Prostate gland (tissue), 2 donors: Measurements from ENCODE around the gene RPS28. TPM values are rescaled to one million over a fixed set of nuclear protein-coding genes. Genes with fewer than 3 reads are reported as not detected.

Source experiments
- DNase-seq: peaks from one replicate; pipeline ENCODE4 v3.0.0-alpha.2; 2019; ENCODE audit warnings: low spot score
- H3K27ac ChIP-seq, 2 donors: fragments of 200-600 bp; sonication (generic); 2 replicates each; pipeline ENCODE4 v1.5.1; 2017 to 2019
- H3K27me3 ChIP-seq: fragments of 200-600 bp; sonication (generic); replicated peaks from 2 replicates; pipeline ENCODE4 v1.5.1; 2019; ENCODE audit not compliant: insufficient read depth
- H3K36me3 ChIP-seq, 2 donors: fragments of 200-600 bp; sonication (generic); 1 replicate in 1 of 2; 2 replicates in 1 of 2; pipeline versions ENCODE4 v1.5.1 to v1.8.1; 2017 to 2019
- H3K4me1 ChIP-seq: fragments of 200-600 bp; sonication (generic); replicated peaks from 2 replicates; pipeline ENCODE4 v1.5.1; 2019
- H3K4me3 ChIP-seq, 2 donors: fragments of 200-600 bp; sonication (generic); 2 replicates each; pipeline ENCODE4 v1.5.1; 2017 to 2019
- H3K9me3 ChIP-seq: fragments of 200-600 bp; sonication (generic); 2 replicates; pipeline ENCODE4 v1.5.1; 2017
- CTCF ChIP-seq, 4 experiments: fragments of 200-600 bp in 2 of 4; fragments of 450-650 bp in 2 of 4; sonication (generic) in 2 of 4; IDR thresholded peaks; 1 replicate in 3 of 4; 2 replicates in 1 of 4; pipeline ENCODE4 v1.5.1; 2016 to 2019; ENCODE audit warnings: antibody characterized with exemption in 4 of 4, mild to moderate bottlenecking in 2 of 4, moderate library complexity in 2 of 4
- POLR2A ChIP-seq: fragments of 450-650 bp; IDR thresholded peaks from one replicate; pipeline ENCODE4 v1.6.1; 2016; ENCODE audit warnings: antibody characterized with exemption, mild to moderate bottlenecking
- POLR2AphosphoS5 ChIP-seq: sonication (generic); formaldehyde crosslinking; IDR thresholded peaks from one replicate; pipeline ENCODE4 v1.6.1; 2017; ENCODE audit warnings: antibody characterized with exemption
- WGBS: methylation state at CpG from one replicate; pipeline ENCODE4 v1.1.5; 2018; 5-methylcytosine and 5-hydroxymethylcytosine counted together
- intact Hi-C: fragments of 100-400 bp; cut with DNase I; formaldehyde crosslinking; loops from one replicate; pipeline ENCODE4 v1.14.2; 2022
- total RNA-seq, 2 donors: library from RNA; depleted of rRNA; stranded (reverse); fragments of >200 nt; gene quantifications; one replicate each; pipeline ENCODE4 v1.1.0, GENCODE V29; 2016

The RPS28 gene
- total RNA-seq, 2 donors from 2014 or later, result 488 to 498 TPM

DNA sequence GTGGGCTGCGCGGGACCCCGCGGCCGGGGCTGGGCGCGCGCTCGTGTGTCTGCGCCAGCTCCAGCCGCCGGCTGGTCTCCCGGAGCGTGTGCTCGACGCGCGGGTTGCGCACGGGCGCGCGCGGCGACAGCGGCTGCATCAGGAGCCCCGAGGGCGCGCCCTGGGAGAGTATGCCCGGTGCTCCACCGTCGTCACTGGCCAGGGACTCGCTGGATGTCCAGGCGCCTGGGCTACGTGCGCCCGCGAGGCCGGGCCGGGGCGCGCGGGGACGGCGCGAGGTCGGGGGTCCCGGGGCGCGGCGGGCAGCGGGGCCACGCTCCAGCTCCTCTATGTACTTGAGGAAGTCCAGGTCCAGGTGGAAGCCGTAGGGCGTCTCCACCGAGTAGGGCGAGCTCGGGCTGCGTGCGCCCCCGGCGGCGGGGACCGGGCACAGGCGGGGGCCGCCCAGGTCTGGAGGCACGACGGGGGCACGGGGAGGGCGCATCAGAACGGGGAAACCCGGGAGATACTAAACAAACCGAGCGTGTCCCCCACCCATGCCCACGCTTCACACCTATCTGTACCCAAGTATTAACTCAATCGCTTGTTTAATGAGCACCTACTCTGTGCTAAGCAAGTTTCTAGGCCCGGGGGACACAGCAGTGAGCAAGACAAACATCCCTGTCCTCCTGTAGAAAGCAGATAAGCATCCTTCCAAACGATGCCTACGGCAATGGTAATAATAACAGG, 14.2 kb downstream of the RPS28 start:
- intact Hi-C loops, result no loop called here
- TF ChIP-seq CTCF (IDR thresholded peaks at IDR 0.05) (no peak), POLR2AphosphoS5 (no peak)
- Histone ChIP-seq H3K4me1 (peaks cover 2% of the 10 kb centered on the region), H3K27ac (peak overlapping the region in 1 of 2 donors; percentile 23), H3K27me3 (no peaks in the 10 kb centered on the region), H3K36me3 (no peaks in the 10 kb centered on the region), H3K9me3 (no peaks in the 10 kb centered on the region), H3K4me3 (peak overlapping the region; percentile 21 to 41)
- DNase-seq, result no peak
- WGBS, result 12% methylated on average over 46 of the region's 79 CpGs

DNA sequence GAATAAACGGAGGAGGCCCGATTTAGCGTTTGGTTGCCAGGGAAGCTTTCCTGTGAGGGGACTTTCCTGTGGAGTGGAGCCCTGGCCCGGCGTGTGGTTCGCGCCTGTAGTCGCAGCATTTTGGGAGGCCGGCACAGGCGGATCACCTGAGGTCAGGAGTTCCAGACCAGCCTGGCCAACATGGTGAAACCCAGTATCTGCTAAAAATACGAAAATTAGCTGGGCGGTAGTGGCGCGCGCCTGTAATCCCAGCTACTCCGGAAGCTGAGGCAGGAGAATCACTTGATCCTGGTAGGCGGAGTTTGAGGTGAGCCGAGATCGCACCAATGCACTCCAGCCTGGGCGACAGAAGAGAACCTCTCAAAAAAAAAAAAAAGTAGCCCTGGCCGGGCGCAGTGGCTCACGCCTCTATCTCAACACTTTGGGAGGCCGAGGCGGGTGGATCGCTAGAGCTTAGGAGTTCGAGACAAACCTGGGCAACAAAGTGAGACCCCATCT, 14.8 kb downstream of the RPS28 start:
- Histone ChIP-seq H3K27me3 (no peaks in the 10 kb centered on the region), H3K27ac (no peak overlapping the region), H3K4me3 (no peak overlapping the region), H3K9me3 (no peaks in the 10 kb centered on the region), H3K36me3 (no peaks in the 10 kb centered on the region), H3K4me1 (peaks cover 7% of the 10 kb centered on the region)
- no peak for DNase-seq
- TF ChIP-seq POLR2A, result no peak
- TF ChIP-seq CTCF (IDR thresholded peaks at IDR 0.05), result no peak
- TF ChIP-seq POLR2AphosphoS5, result no peak
- 29% methylated on average over 27 of the region's 27 CpGs for WGBS
- intact Hi-C loops, result no loop called here

DNA sequence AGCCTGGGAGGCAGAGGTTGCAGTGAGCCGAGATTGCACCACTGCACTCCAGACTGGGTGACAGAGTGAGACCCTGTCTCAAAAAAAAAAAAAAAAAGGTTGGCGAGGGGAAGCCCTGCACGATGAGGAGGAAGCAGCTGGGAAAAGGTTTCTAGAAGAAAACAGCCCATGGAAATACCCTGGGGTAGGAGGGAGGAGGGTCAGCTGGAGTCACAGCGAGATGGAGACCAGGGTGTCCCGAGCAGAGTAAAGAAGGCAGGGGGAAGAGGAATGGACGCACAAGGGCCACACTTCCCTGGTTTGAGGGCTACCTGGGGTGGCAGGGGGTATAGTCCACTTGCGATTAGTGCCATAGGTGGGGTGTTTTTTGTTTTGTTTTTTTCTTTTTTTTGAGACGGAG, 15.4 kb downstream of the RPS28 start:
- Histone ChIP-seq H3K4me1 (peaks cover 7% of the 10 kb centered on the region), H3K36me3 (no peaks in the 10 kb centered on the region), H3K27ac (no peak overlapping the region), H3K9me3 (no peaks in the 10 kb centered on the region), H3K27me3 (no peaks in the 10 kb centered on the region), H3K4me3 (no peak overlapping the region)
- DNase-seq, result no peak
- intact Hi-C loops, result no loop called here
- 68% methylated on average over 8 of the region's 8 CpGs for WGBS
- no peak for TF ChIP-seq CTCF (IDR thresholded peaks at IDR 0.05)
- TF ChIP-seq POLR2AphosphoS5, result no peak
- no peak for TF ChIP-seq POLR2A

- no peak overlapping the region for H3K27ac ChIP-seq
- no peaks in the 10 kb centered on the region for H3K27me3 ChIP-seq
- no peaks in the 10 kb centered on the region for H3K36me3 ChIP-seq
- H3K9me3 ChIP-seq, result no peaks in the 10 kb centered on the region
- intact Hi-C loops, result no loop called here
- TF ChIP-seq POLR2AphosphoS5 (no peak), CTCF (IDR thresholded peaks at IDR 0.05) (no peak), POLR2A (no peak)
- DNase-seq, result no peak
- WGBS, result 67% methylated on average over 7 of the region's 7 CpGs
- no peak overlapping the region for H3K4me3 ChIP-seq
- H3K4me1 ChIP-seq, result peaks cover 7% of the 10 kb centered on the region
Observed at GRCh38 chr19:8337728-8338127, 16.4 kb downstream of the RPS28 start.

DNA sequence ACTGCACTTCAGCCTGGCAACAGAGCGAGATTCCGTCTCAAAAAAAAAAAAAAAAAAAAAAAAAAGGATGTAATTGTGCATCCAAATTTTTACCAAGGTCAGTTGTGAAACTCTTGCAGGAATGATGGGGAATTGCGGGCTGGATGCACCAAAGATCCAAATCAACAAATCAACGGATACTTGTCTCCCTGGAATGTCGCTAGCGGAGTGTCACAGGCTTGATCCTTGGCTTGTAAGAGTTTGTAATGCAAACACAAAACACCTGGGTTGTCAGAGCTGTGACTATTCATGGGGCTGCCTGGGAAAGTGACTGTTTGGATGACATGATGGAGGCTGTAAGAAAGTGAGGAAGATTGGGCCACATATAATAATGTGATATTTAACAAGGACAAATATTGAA, 17.5 kb downstream of the RPS28 start:
- Histone ChIP-seq H3K4me1 (peaks cover 7% of the 10 kb centered on the region), H3K27ac (no peak overlapping the region), H3K4me3 (no peak overlapping the region), H3K9me3 (no peaks in the 10 kb centered on the region), H3K36me3 (no peaks in the 10 kb centered on the region), H3K27me3 (no peaks in the 10 kb centered on the region)
- no peak for TF ChIP-seq CTCF (IDR thresholded peaks at IDR 0.05)
- DNase-seq, result no peak
- intact Hi-C loops, result no loop called here
- 42% methylated on average over 6 of the region's 6 CpGs for WGBS
